ENCODE results near the gene RNF39. TPM values are rescaled to one million over a fixed set of nuclear protein-coding genes. Genes with fewer than 3 reads are reported as not detected.
"Not testable (repeated sequence)": the region's sequence is repeated elsewhere in the genome, so short reads cannot be mapped to it uniquely, and the experiment has no call there.

RNF39 gene
- polyA plus RNA-seq (ENCODE audit: insufficient read length in 4 of 4): 1 to 10 TPM in 3 of 4 donors, under 1 TPM in 1; 0.97 to 1.5 (median 1.3) TPM

- DNase-seq (ENCODE audit: low read depth in 4 of 4, low spot score in 3 of 4): no peak
Observed at GRCh38 chr6:30075094-30075789, at the start of gene RNF39. TSS of gene RNF39 (minus strand) at chr6:30075769. CDS start at chr6:30075585, 184 bp downstream.

- DNase-seq (ENCODE audit: low read depth in 4 of 4, low spot score in 3 of 4): no peak
Observed at GRCh38 chr6:30122515-30122914, 46.9 kb upstream of the RNF39 start.

GRCh38 chr6:30121446-30122366 lies 46.1 kb upstream of the RNF39 start:
- no peak for DNase-seq (ENCODE audit: low read depth in 4 of 4, low spot score in 3 of 4)

- not testable (repeated sequence) for DNase-seq (ENCODE audit: low read depth in 4 of 4, low spot score in 3 of 4)
Observed at GRCh38 chr6:30118691-30119090, 43.1 kb upstream of the RNF39 start.

- no peak for DNase-seq (ENCODE audit: low read depth in 4 of 4, low spot score in 3 of 4)
Observed at GRCh38 chr6:30116724-30117123, 41.2 kb upstream of the RNF39 start.

GRCh38 chr6:30113841-30114240 lies 38.3 kb upstream of the RNF39 start:
- DNase-seq (ENCODE audit: low read depth in 4 of 4, low spot score in 3 of 4): no peak

- DNase-seq (ENCODE audit: low read depth in 4 of 4, low spot score in 3 of 4): no peak
Observed at GRCh38 chr6:30113003-30113759, 37.6 kb upstream of the RNF39 start, which contains the start of gene TRIM31. TSS of gene TRIM31 (minus strand) at chr6:30113090. CDS start at chr6:30112805, 285 bp downstream.

- DNase-seq (ENCODE audit: low read depth in 4 of 4, low spot score in 3 of 4): no peak
Observed at GRCh38 chr6:30112402-30112994, 36.9 kb upstream of the RNF39 start.

GRCh38 chr6:30111266-30111856 lies 35.8 kb upstream of the RNF39 start:
- DNase-seq (ENCODE audit: low read depth in 4 of 4, low spot score in 3 of 4): no peak

GRCh38 chr6:30104661-30105060 lies 29.1 kb upstream of the RNF39 start:
- no peak for DNase-seq (ENCODE audit: low read depth in 4 of 4, low spot score in 3 of 4)

- no peak for DNase-seq (ENCODE audit: low read depth in 4 of 4, low spot score in 3 of 4)
Observed at GRCh38 chr6:30103872-30104179, 28.3 kb upstream of the RNF39 start.

GRCh38 chr6:30102970-30103871 lies 27.7 kb upstream of the RNF39 start:
- DNase-seq (ENCODE audit: low read depth in 4 of 4, low spot score in 3 of 4): peak; percentile 71 to 82 (median 75)

- no peak for DNase-seq (ENCODE audit: low read depth in 4 of 4, low spot score in 3 of 4)
Observed at GRCh38 chr6:30102414-30102969, 26.9 kb upstream of the RNF39 start.

GRCh38 chr6:30101444-30102413 lies 26.2 kb upstream of the RNF39 start:
- peak; percentile 64 to 71 (median 65) for DNase-seq (ENCODE audit: low read depth in 4 of 4, low spot score in 3 of 4)

- no peak for DNase-seq (ENCODE audit: low read depth in 4 of 4, low spot score in 3 of 4)
Observed at GRCh38 chr6:30100585-30101443, 25.2 kb upstream of the RNF39 start.

GRCh38 chr6:30100154-30100553 lies 24.6 kb upstream of the RNF39 start:
- DNase-seq (ENCODE audit: low read depth in 4 of 4, low spot score in 3 of 4): no peak

Data from left renal pelvis (tissue), 4 donors.